Inflammatory macrophage treated with lipopolysaccharide for 4 hours (primary cell): ENCODE data around the gene OR5AN1.
"Not testable (repeated sequence)": the region's sequence is repeated elsewhere in the genome, so short reads cannot be mapped to it uniquely, and the experiment has no call there.

Experiments
- DNase-seq: peaks from one replicate; pipeline ENCODE4 v3.0.0-alpha.2; 2020

OR5AN1 gene

GRCh38 chr11:59358595-59358994 lies at the start of gene OR5AN1:
TSS of gene OR5AN1 (plus strand) at chr11:59358895. CDS start at chr11:59364459, 5,564 bp downstream.
- DNase-seq, result no peak

- no peak for DNase-seq
Observed at GRCh38 chr11:59335001-59335400, 23.7 kb upstream of the OR5AN1 start.

GRCh38 chr11:59336176-59336575 lies 22.5 kb upstream of the OR5AN1 start:
- no peak for DNase-seq

- DNase-seq, result no peak
Observed at GRCh38 chr11:59336931-59337330, 21.8 kb upstream of the OR5AN1 start.

- not testable (repeated sequence) for DNase-seq
Observed at GRCh38 chr11:59349657-59350056, 9.0 kb upstream of the OR5AN1 start.

- no peak for DNase-seq
Observed at GRCh38 chr11:59355226-59355625, 3.5 kb upstream of the OR5AN1 start.

- DNase-seq, result no peak
Observed at GRCh38 chr11:59356561-59356960, 2.1 kb upstream of the OR5AN1 start.

GRCh38 chr11:59358020-59358419 lies 675 bp upstream of the OR5AN1 start:
- no peak for DNase-seq

- peak; percentile 0 for DNase-seq
Observed at GRCh38 chr11:59365232-59366018, 6.7 kb downstream of the OR5AN1 start.

GRCh38 chr11:59368238-59369022 lies 9.7 kb downstream of the OR5AN1 start:
- DNase-seq, result no peak

- DNase-seq, result not testable (repeated sequence)
Observed at GRCh38 chr11:59372324-59372723, 13.6 kb downstream of the OR5AN1 start.

GRCh38 chr11:59380263-59381059 lies 21.8 kb downstream of the OR5AN1 start:
- DNase-seq, result peak; percentile 79

- no peak for DNase-seq
Observed at GRCh38 chr11:59394186-59394585, 35.5 kb downstream of the OR5AN1 start.

GRCh38 chr11:59400461-59401261 lies 42.0 kb downstream of the OR5AN1 start:
- DNase-seq, result no peak

GRCh38 chr11:59401262-59401552 lies 42.5 kb downstream of the OR5AN1 start:
- no peak for DNase-seq

- no peak for DNase-seq
Observed at GRCh38 chr11:59403546-59403945, 44.9 kb downstream of the OR5AN1 start.

- DNase-seq, result peak; percentile 53
Observed at GRCh38 chr11:59413646-59414045, 55.0 kb downstream of the OR5AN1 start.

GRCh38 chr11:59415111-59415510 lies 56.4 kb downstream of the OR5AN1 start:
- peak; percentile 69 for DNase-seq

GRCh38 chr11:59416613-59417012 lies 57.9 kb downstream of the OR5AN1 start:
- DNase-seq, result no peak

GRCh38 chr11:59417023-59417422 lies 58.3 kb downstream of the OR5AN1 start:
- DNase-seq, result no peak

- DNase-seq, result no peak
Observed at GRCh38 chr11:59418156-59418555, 59.5 kb downstream of the OR5AN1 start.
